HG02970 (cell line): Measurements from ENCODE around the gene BEND2.
"Not testable (repeated sequence)": the region's sequence is repeated elsewhere in the genome, so short reads cannot be mapped to it uniquely, and the experiment has no call there.

Experiments used
- ATAC-seq: cut with Tn5 transposase; IDR thresholded peaks from one replicate; pipeline ENCODE4 v1.9.1; 2021; ENCODE audit warnings: mild to moderate bottlenecking, moderate library complexity, moderate number of reproducible peaks; ENCODE audit not compliant: unreplicated experiment, low FRiP score

BEND2 gene

DNA sequence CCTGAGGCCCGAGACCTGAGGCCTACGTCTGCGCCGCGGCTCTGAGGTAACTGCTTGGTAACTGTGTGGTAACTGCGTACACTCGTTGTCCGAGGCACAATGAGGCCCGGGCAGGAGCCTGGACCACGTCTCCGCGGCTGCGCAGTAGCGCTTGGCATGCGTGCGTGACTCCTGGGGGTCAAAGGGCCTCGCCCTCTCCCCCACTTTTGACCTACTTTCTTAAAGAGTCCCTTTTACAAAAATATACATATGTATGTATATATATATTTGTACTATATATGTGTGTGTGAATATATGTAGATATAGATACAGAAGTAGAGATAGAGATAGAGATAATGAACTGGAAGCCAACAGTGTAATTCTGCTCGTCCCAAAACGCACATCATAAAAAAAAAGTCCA, at the start of gene BEND2:
BEND2 (minus strand) TSS at position 101 of the 400 bp plus-strand sequence. CDS start 136 bp downstream, outside the sequence.
- ATAC-seq: no peak

DNA sequence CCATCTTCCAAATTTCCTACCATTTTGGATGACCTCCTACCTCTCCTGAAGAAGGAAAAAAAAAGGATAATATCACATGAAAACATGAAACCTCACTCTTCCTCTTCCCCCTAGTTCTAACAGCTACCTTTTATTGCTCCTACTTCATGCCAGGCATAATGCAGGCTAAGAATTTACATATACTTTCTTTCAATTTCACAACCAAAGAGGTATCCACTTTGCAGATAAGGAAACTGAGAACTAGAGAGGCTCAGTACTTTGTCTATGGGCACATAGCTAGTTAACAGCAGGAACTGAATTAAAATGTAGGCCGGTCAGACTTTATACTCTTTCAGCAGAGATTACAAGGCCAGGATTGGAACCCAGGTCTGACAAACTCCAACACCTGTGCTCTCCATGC, 34.4 kb upstream of the BEND2 start:
- ATAC-seq: no peak

DNA sequence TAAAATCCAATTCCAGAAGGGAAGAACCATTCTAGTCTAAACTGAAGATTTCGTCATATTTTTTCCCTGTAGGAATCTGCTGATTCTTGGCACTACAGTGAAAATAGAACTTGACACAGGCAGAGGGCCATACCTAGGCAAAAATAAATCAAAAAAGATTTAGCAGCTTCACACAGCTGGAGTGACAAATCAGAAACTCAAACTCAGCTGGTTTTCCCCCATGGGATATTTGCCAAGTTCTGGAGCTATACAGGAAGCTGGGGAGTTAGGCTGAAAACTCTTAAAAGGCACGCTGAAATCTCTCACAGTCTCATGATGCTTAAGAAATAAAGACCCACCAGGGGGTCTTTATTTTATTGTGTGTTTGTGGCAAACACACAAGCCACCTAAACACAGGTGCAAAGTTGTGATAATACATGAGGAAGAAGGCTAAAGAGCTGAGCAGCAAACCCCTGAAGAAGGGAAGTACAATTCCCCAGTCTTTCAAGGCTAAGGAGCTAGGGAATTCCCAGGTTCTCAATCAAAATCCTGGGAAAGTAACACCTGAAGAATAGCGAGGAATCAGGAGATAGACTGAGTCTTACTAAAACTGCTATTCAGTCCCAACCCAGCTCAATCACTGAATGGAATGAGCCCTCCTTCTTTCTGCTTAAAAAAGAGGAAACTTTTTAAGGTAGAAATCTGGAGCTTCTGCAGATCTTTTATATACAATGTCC, 32.1 kb upstream of the BEND2 start:
- no peak for ATAC-seq

DNA sequence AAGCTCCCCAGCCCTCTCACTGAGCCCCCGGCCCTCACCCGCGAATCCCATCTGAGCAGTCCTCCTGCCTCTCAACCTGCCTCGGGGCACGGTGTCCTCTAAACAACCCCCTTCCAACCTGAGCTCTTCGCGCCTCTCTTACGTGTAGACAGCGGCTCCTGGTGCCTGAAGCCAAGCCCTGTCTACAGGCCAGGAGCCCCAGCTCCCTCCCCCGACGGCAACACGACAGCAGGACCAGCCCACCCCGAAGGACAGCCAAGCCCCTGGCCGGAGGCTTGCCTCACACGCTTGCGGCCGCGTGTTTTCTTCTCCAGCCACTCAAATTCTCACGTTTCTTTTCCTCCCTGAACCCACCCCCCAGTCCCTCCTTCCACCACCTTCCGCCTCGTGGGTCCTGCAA, 9.0 kb upstream of the BEND2 start:
- not testable (repeated sequence) for ATAC-seq

DNA sequence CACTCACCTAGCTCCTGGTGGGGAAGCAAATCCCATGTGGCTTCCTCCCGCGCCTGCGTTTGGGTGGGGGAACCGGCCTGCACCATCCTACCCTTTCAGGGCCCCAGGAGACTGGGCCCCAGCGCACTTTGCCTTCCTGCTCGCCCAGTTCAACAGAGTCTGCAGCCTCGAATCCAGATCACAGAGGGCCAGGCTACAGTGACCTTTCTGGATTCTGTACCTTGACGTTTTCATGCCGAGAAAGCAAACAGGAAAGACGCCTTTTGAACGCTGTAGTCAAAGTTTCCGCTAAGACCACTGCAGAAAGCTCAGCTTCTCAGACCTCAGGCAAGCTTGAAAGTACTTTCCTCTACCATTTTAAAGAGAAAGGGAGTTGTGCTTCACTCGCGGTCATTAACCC, 7.4 kb upstream of the BEND2 start:
- no peak for ATAC-seq

DNA sequence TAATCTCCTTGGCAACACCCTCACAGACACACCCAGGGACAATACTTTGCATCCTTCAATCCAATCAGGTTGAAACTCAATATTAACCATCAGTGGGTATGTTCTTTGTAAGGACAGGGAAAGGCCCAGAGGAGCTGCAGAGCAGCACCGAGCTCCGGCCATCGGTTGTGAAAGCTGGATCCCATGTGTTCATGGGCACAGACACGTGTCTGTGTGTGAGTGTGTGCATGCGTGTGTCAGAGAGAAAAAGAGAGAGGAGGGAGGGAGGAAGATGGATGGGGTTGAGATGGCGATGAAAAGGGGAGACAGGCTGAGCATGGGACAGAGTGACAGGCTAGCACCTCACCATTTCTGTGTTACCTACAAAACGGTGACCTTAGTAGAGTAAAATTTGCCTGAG, 6.8 kb upstream of the BEND2 start:
- no peak for ATAC-seq

DNA sequence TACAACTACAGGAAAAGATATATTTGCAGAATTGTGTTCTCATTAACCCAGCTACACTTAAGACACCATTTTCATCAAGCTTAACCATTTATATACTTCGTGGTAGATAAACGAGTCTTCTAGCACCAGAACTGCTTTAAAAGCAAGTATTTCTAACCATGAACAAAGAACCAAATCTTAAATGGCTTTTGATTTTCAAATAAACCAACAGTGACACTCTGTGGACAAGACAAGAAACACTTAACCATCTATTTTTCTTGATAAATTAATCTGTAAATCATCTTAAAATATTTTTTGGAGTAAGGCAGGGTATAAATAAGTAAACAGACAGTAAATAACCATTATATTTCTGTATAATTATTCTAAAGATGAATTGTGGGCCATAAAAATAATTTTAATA, 10.2 kb downstream of the BEND2 start:
- no peak for ATAC-seq

DNA sequence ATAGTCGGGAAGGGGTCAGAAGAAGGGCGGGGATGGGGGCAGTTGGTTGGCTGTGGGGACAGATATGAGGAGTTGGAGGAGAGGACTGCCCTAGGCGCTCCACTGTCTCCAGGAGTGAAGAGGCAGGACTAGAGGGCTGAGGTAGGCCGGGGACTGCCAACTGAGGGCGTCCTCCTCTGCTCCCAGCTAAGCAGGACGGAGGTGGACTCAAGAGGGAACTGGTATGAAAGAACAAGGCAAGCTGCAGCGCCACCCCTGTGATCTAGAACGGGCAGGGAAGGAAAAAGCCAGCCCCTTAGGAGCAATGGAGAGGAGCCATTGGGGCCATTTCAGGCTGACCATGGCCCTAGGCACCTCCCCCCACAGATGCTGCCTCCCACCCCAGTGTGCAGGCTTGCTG, 14.0 kb downstream of the BEND2 start:
- no peak for ATAC-seq

DNA sequence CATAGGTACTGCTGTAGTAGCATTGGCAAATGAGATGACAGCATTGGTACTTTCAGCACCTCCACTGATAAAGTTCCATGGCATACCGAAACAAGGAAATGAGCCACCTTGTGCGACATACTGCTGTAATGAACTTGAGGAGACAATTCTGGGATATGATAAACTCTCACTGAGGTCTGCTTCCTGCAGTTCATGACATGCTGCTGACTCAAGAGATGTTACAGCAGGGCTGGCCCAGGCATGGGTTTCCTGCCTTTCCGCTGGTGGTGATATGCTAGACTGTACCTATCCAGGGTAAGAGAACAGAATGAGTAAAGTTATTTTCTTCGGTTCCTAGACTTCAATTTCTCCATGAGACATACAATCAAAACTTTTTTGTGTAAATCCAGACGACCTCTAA, 17.1 kb downstream of the BEND2 start:
- ATAC-seq: no peak

DNA sequence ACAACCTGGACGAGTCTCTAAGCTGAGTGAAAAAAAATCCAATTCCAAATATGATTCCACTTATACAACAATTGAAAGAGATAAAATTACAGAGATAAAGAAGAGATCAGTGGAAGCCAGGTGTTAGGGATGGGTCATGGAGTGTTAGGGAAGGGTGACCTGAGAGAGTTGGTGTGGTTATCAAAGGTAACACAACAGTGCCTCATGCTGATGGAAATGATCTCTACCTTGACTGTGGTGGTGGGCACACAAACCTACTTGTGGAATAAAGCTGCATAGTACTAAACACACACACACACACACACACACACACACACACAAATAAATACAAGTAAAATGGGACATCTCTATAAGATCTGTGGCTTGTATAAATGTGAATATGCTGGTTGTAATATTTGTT, 26.0 kb downstream of the BEND2 start:
- no peak for ATAC-seq

DNA sequence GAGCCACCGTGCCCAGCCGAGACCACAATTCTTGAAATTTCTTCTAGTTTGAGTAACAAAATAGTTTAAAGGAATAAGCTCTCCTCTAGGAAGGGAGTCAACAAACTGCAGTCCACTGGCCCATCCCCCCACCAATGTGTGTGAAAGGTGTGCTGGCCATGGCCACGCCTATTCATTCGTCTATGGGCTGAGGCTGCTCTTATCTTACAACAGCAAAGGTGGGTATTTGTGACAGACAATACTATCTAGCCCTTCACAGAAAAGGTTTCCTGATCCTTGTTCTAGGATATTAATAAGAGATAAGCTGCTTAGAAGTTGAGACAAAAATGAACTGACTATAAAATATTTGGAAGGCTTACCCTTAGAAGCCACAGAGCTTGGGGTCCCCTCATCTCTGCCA, 41.2 kb downstream of the BEND2 start:
- no peak for ATAC-seq

DNA sequence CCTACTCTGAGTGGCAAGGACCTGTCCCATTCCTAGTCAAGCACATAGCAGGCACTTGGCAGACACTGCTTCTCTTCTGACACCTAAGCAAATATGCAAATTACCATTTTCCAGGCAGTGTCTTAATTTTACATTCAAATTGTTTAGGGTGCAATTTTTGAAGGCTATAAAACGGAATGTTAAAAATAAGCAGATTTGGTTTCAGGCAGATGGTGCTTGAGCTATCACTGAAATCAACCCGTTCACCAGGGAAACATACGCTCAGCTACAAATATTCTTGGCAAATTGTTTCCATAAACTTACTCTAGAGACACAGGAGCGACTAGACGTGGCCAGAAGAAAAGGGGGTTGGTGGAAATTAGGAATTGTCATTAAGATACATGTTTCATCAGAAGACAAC, 45.7 kb downstream of the BEND2 start:
- no peak for ATAC-seq

DNA sequence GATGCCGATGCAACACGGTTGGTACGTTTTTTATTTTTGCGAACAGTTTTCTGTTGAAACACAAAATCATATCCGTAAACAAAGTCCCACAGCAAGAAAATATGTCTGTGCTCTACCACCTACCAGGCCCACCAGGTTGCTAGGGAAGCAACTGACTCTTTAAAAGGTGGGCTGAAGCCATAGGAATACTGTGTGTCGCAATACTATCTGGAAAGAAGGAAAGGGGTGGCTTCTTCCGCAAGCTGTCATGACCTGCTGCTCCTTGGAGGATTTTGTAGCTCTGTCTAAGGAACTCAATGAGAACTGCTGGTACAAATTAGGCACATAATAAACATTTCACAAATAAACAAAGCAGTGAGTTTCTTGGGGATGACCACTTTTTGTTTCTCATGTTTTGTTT, 46.5 kb downstream of the BEND2 start:
- no peak for ATAC-seq

DNA sequence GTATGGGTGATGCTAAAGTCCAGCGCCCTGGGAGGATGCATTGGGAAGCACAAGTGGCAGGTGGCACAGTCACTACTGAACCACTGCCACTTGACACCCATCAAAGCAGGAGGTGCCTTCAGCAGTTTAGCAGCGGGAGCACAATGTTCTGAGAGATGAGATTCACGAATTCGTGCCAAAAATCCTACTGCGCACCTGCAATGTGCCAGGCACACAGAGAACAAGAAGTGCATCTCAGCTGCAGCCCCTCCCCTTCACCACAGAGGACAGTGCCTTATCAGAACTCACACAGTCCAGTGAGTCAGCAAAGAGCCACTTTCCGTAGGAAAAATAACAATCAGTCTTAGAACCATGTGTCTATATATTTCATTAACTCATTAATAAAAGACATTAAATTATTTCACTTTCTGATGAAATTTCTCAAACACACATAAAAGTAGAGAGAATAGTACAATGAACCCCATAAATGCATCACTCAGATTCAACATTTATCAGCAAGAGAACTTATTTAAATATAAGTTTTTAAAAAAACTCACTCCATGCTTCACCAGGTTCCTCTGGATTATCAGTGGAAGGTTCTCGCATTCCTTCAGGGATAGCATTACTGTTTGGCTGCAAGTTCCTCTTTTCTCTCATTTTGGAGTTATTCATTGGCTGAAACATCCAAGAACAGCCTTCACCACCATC, 47.0 kb downstream of the BEND2 start:
- no peak for ATAC-seq

DNA sequence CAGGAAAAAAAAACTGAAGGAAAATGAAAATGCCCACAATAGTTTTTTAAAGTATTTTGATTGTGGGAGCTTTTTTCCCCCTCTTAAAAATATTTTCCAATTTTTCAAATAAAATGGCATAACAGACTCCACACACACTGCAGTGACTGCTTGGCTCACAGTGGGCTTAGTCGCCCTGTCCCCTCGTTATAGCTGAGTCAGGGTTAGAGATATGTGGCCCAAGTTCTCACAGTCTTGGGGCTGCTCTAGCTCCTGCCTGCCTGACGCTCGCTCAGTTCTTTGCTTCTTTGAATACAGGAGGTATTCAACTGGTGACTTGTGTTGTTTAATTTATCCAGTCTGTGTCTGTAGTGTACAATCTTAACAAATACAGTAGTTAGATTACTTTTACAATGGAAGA, 47.7 kb downstream of the BEND2 start:
- no peak for ATAC-seq

DNA sequence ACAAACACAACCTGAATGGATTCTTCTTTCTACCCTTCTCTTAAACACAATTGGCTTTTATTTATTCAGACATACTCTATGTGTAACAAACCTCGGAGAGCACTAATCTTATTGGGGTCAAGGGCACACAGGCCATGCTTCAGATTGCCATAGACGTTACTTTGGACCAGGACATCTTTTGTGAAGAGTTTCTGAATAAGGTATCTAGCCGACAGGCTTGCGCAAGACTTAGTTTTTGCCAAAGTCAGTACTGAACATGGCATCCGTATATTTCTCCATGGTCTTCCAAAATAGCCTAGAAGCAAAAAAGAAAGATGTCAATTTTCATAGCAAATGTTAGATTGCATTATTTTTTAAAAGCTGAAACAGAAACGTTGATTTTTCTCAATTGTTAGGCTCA, 49.8 kb downstream of the BEND2 start:
- ATAC-seq: no peak

DNA sequence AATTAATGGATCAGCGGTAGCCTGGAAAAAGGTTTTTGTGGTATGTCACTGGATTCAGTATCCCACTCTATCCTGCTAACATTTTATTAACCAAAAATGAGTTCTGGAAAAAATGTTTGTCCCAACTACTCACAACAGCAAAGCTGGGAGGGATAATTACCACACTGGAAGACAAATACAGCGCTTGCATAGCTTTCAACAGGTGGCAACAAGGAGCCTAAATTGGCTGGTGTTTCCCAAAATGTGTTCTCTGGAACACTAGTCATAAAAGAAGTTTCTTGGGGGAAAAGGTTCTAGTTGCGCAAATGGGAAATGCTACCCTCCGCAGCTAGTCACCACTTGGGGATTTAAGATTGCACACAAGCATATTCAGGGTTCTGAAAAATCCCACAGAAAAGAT, 54.6 kb downstream of the BEND2 start:
- no peak for ATAC-seq

DNA sequence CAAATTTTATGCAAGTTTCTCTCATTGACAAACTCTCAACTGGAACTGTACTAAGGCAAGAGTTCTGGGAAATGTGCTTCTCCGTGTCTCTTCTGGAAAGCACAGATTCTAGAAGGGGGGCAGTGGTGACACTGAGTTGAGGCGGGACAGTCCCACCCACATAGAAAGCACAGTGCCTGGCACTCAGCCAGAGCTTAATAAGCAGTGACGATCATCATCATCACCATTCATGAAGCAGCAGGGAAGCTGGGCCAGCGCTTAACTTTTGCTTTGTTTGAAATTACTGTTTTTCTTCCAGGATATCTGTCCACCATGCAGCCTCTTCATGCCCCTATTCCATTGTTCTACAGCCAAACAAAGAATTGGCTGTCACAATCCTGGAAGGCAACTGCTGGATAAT, 60.3 kb downstream of the BEND2 start:
- no peak for ATAC-seq

DNA sequence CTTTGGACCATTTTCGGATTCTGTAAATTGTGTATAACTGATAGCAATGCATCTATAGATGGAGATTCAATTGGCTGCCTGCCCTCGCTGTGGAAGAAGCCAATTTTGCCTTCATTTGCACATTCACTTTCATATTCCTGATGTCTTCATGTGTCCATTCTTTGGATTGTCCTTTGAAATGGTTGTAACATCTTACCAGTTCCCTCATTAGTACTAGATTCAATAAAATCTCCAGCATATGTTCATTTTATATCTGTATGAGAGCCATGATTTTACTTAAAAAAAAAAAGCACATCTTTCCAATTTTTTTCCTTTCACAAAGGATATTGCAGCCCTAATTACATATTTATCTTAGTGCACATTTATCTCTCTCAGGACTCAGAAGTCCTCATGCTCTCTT, 61.7 kb downstream of the BEND2 start:
- ATAC-seq: no peak

DNA sequence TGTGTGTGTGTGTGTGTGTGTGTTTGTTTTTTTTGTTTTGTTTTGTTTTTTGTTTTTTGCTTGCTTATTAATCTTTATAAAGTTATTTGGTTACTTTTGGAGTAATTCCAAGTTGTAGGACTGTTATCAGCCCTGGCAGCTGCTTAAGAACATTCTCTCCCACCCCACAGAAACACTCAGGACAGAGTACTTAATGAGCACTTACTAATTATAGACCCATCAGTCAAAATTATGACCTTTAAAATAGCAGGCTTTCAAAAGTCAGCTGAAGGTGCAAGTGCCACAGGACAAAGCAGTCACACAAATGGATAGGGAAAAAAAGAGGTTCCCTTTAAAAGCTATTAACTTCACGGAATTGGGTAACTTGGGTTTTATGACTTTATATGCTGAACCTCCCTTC, 69.0 kb downstream of the BEND2 start:
- ATAC-seq: no peak

DNA sequence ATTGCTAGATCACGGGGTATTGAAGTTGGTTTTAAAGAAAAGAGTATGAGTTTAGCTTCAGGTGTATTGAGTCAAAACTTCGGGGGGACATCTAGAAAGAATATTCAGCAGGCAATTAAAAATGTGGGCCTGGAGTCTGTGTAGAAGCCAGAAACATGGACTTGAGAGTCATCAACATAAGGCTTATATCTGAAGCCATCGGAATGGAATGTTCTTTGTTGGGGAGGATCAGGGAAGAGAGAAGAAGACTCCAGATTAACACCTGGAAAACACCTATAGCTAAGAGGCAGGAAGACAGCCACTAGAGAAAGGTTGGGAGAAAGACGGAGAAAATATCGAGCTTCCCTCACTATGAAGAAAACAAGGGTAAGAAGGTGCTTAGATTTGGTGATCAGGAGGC, 69.5 kb downstream of the BEND2 start:
- ATAC-seq: no peak

DNA sequence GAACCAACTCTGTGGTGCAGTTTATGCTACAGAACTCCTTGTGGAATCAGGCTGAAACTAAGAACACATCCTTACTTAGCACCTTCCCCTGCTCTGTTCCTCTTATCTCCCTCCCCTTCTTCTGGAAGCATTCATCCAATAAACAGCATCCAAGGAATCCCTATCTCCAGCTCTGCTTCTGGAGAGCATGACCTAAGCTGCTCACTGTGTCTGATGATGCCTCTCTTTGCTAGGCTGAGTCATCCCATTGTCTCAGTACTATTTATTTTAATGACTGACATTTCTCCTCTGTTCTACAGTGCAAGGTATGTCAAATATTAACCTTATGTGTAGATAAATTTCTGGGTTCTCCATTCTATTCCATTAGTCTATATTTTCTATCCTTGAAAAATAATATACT, 71.2 kb downstream of the BEND2 start:
- no peak for ATAC-seq
